Nephron progenitor cell (in vitro differentiated cells): ENCODE measurements around the gene PRPS2.

ENCODE experiments used
- DNase-seq: peaks from one replicate; pipeline ENCODE4 v3.0.0; 2021
- H3K27ac Mint-ChIP-seq: 2 replicates; pipeline ENCODE4 v1.8.0; 2021; ENCODE audit warnings: mild to moderate bottlenecking, moderate library complexity, mixed read lengths
- H3K27me3 Mint-ChIP-seq: 2 replicates; pipeline ENCODE4 v1.8.0; 2021; ENCODE audit warnings: mild to moderate bottlenecking, low read depth, mixed read lengths; ENCODE audit not compliant: poor library complexity
- H3K36me3 Mint-ChIP-seq: 2 replicates; pipeline ENCODE4 v1.8.0; 2021; ENCODE audit warnings: low read depth, mixed read lengths
- H3K4me1 Mint-ChIP-seq: 2 replicates; pipeline ENCODE4 v1.8.0; 2021; ENCODE audit warnings: mixed read lengths
- H3K4me3 Mint-ChIP-seq: 2 replicates; pipeline ENCODE4 v1.8.0; 2021; ENCODE audit warnings: mild to moderate bottlenecking, moderate library complexity, mixed read lengths
- H3K9me3 Mint-ChIP-seq: 2 replicates; pipeline ENCODE4 v1.8.0; 2021; ENCODE audit warnings: mild to moderate bottlenecking, moderate library complexity, mixed read lengths
- TF ChIP-seq, protein P1 (sequence below): fragments of 200-600 bp; sonication (generic); IDR thresholded peaks from 2 replicates; pipeline ENCODE4 v1.5.0; 2021; ENCODE audit warnings: antibody characterized with exemption

PRPS2 gene

DNA sequence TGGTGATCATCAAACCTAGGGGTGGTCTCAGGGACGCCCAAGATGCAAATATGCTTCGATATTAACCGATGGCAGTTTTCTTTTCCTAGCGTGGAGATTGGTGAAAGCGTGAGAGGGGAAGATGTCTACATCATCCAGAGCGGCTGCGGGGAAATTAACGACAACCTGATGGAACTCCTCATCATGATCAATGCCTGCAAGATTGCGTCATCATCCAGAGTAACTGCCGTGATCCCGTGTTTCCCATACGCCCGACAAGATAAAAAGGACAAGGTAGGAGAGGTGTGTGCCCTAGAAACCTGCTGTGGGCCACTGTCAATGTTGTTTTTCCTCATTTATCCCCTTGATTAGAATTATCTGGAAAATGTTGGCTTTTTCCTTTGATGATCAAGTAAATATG lies 7.9 kb downstream of the PRPS2 start:
- Mint-ChIP-seq H3K9me3 (peaks cover 44% of the 10 kb centered on the region), H3K27ac (no peak overlapping the region), H3K4me3 (no peak overlapping the region), H3K4me1 (no peaks in the 10 kb centered on the region), H3K27me3 (no peaks in the 10 kb centered on the region), H3K36me3 (peaks cover 79% of the 10 kb centered on the region)
- TF ChIP-seq, protein P1, sequence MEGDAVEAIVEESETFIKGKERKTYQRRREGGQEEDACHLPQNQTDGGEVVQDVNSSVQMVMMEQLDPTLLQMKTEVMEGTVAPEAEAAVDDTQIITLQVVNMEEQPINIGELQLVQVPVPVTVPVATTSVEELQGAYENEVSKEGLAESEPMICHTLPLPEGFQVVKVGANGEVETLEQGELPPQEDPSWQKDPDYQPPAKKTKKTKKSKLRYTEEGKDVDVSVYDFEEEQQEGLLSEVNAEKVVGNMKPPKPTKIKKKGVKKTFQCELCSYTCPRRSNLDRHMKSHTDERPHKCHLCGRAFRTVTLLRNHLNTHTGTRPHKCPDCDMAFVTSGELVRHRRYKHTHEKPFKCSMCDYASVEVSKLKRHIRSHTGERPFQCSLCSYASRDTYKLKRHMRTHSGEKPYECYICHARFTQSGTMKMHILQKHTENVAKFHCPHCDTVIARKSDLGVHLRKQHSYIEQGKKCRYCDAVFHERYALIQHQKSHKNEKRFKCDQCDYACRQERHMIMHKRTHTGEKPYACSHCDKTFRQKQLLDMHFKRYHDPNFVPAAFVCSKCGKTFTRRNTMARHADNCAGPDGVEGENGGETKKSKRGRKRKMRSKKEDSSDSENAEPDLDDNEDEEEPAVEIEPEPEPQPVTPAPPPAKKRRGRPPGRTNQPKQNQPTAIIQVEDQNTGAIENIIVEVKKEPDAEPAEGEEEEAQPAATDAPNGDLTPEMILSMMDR = no peak
- DNase-seq = no peak

DNA sequence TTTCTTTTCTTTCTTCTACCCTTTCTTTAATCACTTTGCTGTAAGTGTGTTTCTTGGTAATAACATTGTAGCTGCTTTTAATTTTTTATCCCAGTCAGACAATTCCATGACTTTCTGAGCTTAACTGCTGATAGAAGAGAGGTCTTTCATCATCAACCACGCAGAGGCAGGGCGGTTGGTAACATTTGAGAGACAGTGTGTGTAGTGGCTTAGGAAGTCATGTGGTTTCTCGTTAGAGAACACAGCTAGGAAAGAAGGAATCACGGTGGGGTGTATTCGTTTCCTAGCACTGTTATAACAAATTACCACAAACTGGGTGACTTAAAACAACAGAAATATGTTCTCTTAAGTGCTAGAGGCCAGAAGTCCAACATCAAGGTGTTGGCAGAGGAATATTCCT lies 11.5 kb downstream of the PRPS2 start:
- DNase-seq = no peak
- H3K27ac Mint-ChIP-seq = no peak overlapping the region
- TF ChIP-seq, protein P1 = no peak
- H3K4me1 Mint-ChIP-seq = no peaks in the 10 kb centered on the region
- peaks cover 30% of the 10 kb centered on the region for H3K9me3 Mint-ChIP-seq
- H3K27me3 Mint-ChIP-seq = no peaks in the 10 kb centered on the region
- H3K4me3 Mint-ChIP-seq = no peak overlapping the region
- peaks cover 67% of the 10 kb centered on the region for H3K36me3 Mint-ChIP-seq

GRCh38 chrX:12804655-12805054 lies 13.4 kb downstream of the PRPS2 start:
- no peak overlapping the region for H3K27ac Mint-ChIP-seq
- H3K4me3 Mint-ChIP-seq = no peak overlapping the region
- H3K27me3 Mint-ChIP-seq = no peaks in the 10 kb centered on the region
- no peak for DNase-seq
- TF ChIP-seq, protein P1 = no peak
- no peaks in the 10 kb centered on the region for H3K4me1 Mint-ChIP-seq
- peaks cover 61% of the 10 kb centered on the region for H3K36me3 Mint-ChIP-seq
- H3K9me3 Mint-ChIP-seq = peaks cover 30% of the 10 kb centered on the region

GRCh38 chrX:12805333-12805732 lies 14.1 kb downstream of the PRPS2 start:
- no peak for DNase-seq
- Mint-ChIP-seq H3K4me3 (no peak overlapping the region), H3K9me3 (peaks cover 34% of the 10 kb centered on the region), H3K27ac (no peak overlapping the region), H3K4me1 (no peaks in the 10 kb centered on the region), H3K27me3 (no peaks in the 10 kb centered on the region), H3K36me3 (peaks cover 59% of the 10 kb centered on the region)
- TF ChIP-seq, protein P1 = no peak

DNA sequence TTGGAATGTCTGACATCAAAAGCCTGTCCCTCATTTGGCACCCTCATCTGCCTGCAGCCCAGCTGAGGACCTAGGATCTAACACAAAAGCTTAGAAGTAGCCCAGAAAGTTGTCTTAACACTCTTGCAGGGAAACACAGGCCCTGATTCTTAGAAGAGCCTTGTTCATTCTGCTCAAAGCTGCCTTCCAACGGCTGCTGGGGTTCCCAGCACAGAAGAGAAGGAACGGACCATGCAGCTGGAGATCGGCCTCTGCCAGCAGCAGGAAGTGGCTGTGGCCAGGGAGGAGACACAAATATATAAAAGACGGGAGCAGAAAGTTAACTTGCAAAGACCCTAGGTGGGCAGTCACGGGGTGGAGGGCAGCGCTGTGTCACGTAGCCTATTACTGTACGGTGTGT lies 20.4 kb downstream of the PRPS2 start:
- H3K27ac Mint-ChIP-seq = no peak overlapping the region
- H3K9me3 Mint-ChIP-seq = peaks cover 37% of the 10 kb centered on the region
- DNase-seq = no peak
- H3K4me1 Mint-ChIP-seq = peaks cover 7% of the 10 kb centered on the region
- H3K27me3 Mint-ChIP-seq = no peaks in the 10 kb centered on the region
- H3K4me3 Mint-ChIP-seq = no peak overlapping the region
- TF ChIP-seq, protein P1 = no peak
- H3K36me3 Mint-ChIP-seq = peaks cover 33% of the 10 kb centered on the region

DNA sequence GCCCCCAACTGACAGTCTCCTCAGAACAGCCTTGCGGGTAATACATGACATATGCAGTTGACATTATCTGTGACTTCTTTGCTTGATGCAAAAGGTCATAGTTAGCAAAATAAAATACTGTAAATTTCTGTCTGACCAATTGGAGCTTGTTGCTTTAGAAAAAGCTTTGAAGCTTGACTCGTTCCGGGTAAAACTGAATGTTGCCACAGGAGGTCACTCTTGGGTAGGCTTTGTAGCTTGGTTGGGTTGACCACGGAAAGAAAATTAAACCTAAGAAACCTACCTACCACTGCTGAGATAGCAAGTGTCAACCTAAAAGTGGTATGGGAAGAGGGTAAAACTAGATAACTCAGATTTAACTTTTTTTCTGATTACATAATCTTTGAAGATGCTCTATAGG lies 23.2 kb downstream of the PRPS2 start:
- peak overlapping the region; percentile 57 for H3K27ac Mint-ChIP-seq
- H3K36me3 Mint-ChIP-seq = peaks cover 26% of the 10 kb centered on the region
- TF ChIP-seq, protein P1 = peak; percentile 43
- peak; percentile 27 for DNase-seq
- H3K9me3 Mint-ChIP-seq = peaks cover 42% of the 10 kb centered on the region
- no peak overlapping the region for H3K4me3 Mint-ChIP-seq
- H3K27me3 Mint-ChIP-seq = no peaks in the 10 kb centered on the region
- H3K4me1 Mint-ChIP-seq = peaks cover 7% of the 10 kb centered on the region
